ENCODE measurements around the gene DOK5.

DNA sequence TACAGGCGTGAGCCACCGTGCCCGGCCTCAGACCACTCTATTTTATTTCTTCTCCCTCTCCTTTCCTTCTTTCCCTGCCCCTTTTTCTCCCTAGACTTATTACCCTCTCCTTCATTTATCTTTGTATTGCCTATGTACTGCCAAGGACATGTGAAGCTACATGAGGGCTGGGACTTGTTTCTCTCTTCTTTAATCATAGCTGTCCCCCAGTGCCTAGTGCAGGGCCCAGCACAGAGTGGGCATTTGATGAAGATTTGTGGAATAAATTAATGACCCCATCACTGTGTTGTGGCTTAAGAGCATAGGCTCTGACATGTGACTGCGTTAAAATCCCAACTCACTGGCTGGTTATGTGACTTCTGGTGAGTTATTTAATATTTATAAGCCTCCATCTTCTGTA, 6.0 kb downstream of the DOK5 start:
- TF ChIP-seq, protein P1, sequence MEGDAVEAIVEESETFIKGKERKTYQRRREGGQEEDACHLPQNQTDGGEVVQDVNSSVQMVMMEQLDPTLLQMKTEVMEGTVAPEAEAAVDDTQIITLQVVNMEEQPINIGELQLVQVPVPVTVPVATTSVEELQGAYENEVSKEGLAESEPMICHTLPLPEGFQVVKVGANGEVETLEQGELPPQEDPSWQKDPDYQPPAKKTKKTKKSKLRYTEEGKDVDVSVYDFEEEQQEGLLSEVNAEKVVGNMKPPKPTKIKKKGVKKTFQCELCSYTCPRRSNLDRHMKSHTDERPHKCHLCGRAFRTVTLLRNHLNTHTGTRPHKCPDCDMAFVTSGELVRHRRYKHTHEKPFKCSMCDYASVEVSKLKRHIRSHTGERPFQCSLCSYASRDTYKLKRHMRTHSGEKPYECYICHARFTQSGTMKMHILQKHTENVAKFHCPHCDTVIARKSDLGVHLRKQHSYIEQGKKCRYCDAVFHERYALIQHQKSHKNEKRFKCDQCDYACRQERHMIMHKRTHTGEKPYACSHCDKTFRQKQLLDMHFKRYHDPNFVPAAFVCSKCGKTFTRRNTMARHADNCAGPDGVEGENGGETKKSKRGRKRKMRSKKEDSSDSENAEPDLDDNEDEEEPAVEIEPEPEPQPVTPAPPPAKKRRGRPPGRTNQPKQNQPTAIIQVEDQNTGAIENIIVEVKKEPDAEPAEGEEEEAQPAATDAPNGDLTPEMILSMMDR (IDR thresholded peaks at IDR 0.05): no peak
- no peak for TF ChIP-seq POLR2A (IDR thresholded peaks at IDR 0.05)

Measured in adrenal gland (tissue), 5 donors.